ENCODE results near the gene CYFIP1.

- TF ChIP-seq POLR2A (IDR thresholded peaks at IDR 0.05) (no peak), EP300 (IDR thresholded peaks at IDR 0.05) (no peak)
- TF ChIP-seq, protein P1, sequence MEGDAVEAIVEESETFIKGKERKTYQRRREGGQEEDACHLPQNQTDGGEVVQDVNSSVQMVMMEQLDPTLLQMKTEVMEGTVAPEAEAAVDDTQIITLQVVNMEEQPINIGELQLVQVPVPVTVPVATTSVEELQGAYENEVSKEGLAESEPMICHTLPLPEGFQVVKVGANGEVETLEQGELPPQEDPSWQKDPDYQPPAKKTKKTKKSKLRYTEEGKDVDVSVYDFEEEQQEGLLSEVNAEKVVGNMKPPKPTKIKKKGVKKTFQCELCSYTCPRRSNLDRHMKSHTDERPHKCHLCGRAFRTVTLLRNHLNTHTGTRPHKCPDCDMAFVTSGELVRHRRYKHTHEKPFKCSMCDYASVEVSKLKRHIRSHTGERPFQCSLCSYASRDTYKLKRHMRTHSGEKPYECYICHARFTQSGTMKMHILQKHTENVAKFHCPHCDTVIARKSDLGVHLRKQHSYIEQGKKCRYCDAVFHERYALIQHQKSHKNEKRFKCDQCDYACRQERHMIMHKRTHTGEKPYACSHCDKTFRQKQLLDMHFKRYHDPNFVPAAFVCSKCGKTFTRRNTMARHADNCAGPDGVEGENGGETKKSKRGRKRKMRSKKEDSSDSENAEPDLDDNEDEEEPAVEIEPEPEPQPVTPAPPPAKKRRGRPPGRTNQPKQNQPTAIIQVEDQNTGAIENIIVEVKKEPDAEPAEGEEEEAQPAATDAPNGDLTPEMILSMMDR (IDR thresholded peaks at IDR 0.05), result no peak
Observed at GRCh38 chr15:22890296-22890695, 89.9 kb downstream of the CYFIP1 start.

Data from tibial nerve (tissue), 4 donors.